Measurements from ENCODE around the gene DNER.

DNER gene

GRCh38 chr2:229559986-229560385 is 154.4 kb downstream of the DNER start:
- no peak for TF ChIP-seq CTCF (IDR thresholded peaks at IDR 0.05; ENCODE audit: control insufficient read depth, extremely low read depth, insufficient read depth)
- no peak for DNase-seq (ENCODE audit: low read depth)
- no peak overlapping the region for H3K4me3 ChIP-seq (ENCODE audit: low read depth, low read length)

- no peak overlapping the region for H3K4me3 ChIP-seq (ENCODE audit: low read depth, low read length)
- DNase-seq (ENCODE audit: low read depth): no peak
These were observed 161.3 kb downstream of the DNER start for GRCh38 chr2:229553091-229553490.

GRCh38 chr2:229543176-229543873 is 171.0 kb downstream of the DNER start:
- no peak for TF ChIP-seq CTCF (IDR thresholded peaks at IDR 0.05; ENCODE audit: control insufficient read depth, extremely low read depth, insufficient read depth)
- DNase-seq (ENCODE audit: low read depth): no peak
- H3K4me3 ChIP-seq (ENCODE audit: low read depth, low read length): no peak overlapping the region

More at GRCh38 chr2:229553091-229553490, 161.3 kb downstream of the DNER start:
- no peak for TF ChIP-seq CTCF (IDR thresholded peaks at IDR 0.05; ENCODE audit: control insufficient read depth, extremely low read depth, insufficient read depth)

GRCh38 chr2:229539628-229540027 is 174.7 kb downstream of the DNER start:
- no peak for TF ChIP-seq CTCF (IDR thresholded peaks at IDR 0.05; ENCODE audit: control insufficient read depth, extremely low read depth, insufficient read depth)
- DNase-seq (ENCODE audit: low read depth): no peak
- H3K4me3 ChIP-seq (ENCODE audit: low read depth, low read length): no peak overlapping the region

- DNase-seq (ENCODE audit: low read depth): no peak
- no peak for TF ChIP-seq CTCF (IDR thresholded peaks at IDR 0.05; ENCODE audit: control insufficient read depth, extremely low read depth, insufficient read depth)
- no peak overlapping the region for H3K4me3 ChIP-seq (ENCODE audit: low read depth, low read length)
These were observed 182.8 kb downstream of the DNER start for GRCh38 chr2:229531594-229531993.

GRCh38 chr2:229530434-229530833 is 183.9 kb downstream of the DNER start:
- TF ChIP-seq CTCF (IDR thresholded peaks at IDR 0.05; ENCODE audit: control insufficient read depth, extremely low read depth, insufficient read depth): no peak
- no peak overlapping the region for H3K4me3 ChIP-seq (ENCODE audit: low read depth, low read length)
- DNase-seq (ENCODE audit: low read depth): no peak

GRCh38 chr2:229528846-229529245 is 185.5 kb downstream of the DNER start:
- H3K4me3 ChIP-seq (ENCODE audit: low read depth, low read length): no peak overlapping the region
- no peak for DNase-seq (ENCODE audit: low read depth)
- TF ChIP-seq CTCF (IDR thresholded peaks at IDR 0.05; ENCODE audit: control insufficient read depth, extremely low read depth, insufficient read depth): no peak

All from LNCaP clone FGC (cell line).